Keratinocyte (primary cell): ENCODE data around the gene SH2D3C. TPM values are rescaled to one million over a fixed set of nuclear protein-coding genes. Genes with fewer than 3 reads are reported as not detected.

Experiments
- DNase-seq: peaks from one replicate; pipeline ENCODE4 v3.0.0-alpha.2; 2011; ENCODE audit warnings: low read depth, missing footprints, low spot score
- FAIRE-seq: peaks from 2 replicates; lab custom pipeline; 2011; peaks lifted over from hg19 to GRCh38; lab: Jason Lieb, UNC
- H2AFZ ChIP-seq: 2 replicates; pipeline ENCODE4 v1.6.0; 2012; ENCODE audit warnings: low read length, control low read depth, inconsistent platforms; ENCODE audit not compliant: control insufficient read depth
- H3K27ac ChIP-seq: 2 replicates; pipeline ENCODE4 v1.5.1; 2011; ENCODE audit warnings: low read length; ENCODE audit not compliant: control insufficient read depth, insufficient read depth
- H3K27me3 ChIP-seq: 3 replicates; pipeline ENCODE4 v1.6.0; 2011; ENCODE audit warnings: low read length; ENCODE audit not compliant: control insufficient read depth, insufficient read depth; ENCODE audit errors: extremely low read depth
- H3K36me3 ChIP-seq, 2 experiments: 2 replicates in 1 of 2; 3 replicates in 1 of 2; pipeline ENCODE4 v1.5.1; 2011; ENCODE audit warnings: low read length in 2 of 2, mild to moderate bottlenecking in 1 of 2; ENCODE audit not compliant: control insufficient read depth in 2 of 2, insufficient read depth in 2 of 2; ENCODE audit errors: extremely low read depth in 1 of 2
- H3K4me1 ChIP-seq: 3 replicates; pipeline ENCODE4 v1.5.1; 2011; ENCODE audit warnings: low read length; ENCODE audit not compliant: control insufficient read depth, insufficient read depth; ENCODE audit errors: extremely low read depth
- H3K4me2 ChIP-seq: 3 replicates; pipeline ENCODE4 v1.6.0; 2011; ENCODE audit warnings: low read depth, low read length; ENCODE audit not compliant: control insufficient read depth, insufficient read depth; ENCODE audit errors: extremely low read depth
- H3K4me3 ChIP-seq, 3 experiments: fragments of 200-600 bp in 1 of 3; sonication (generic) in 1 of 3; 2 replicates in 2 of 3; 3 replicates in 1 of 3; pipeline ENCODE4 v1.5.1; 2011 to 2016; ENCODE audit warnings: low read length in 3 of 3, mild to moderate bottlenecking in 3 of 3, control low read depth in 2 of 3, inconsistent platforms in 1 of 3, low read depth in 1 of 3, mixed read lengths in 1 of 3, mixed run types in 1 of 3, moderate library complexity in 1 of 3; ENCODE audit not compliant: control insufficient read depth in 2 of 3, insufficient read depth in 2 of 3; ENCODE audit errors: extremely low read depth in 1 of 3
- H3K79me2 ChIP-seq: 2 replicates; pipeline ENCODE4 v1.6.0; 2012; ENCODE audit warnings: low read length; ENCODE audit not compliant: control insufficient read depth, insufficient read depth
- H3K9ac ChIP-seq: 3 replicates; pipeline ENCODE4 v1.6.0; 2011; ENCODE audit warnings: low read length; ENCODE audit not compliant: control insufficient read depth, insufficient read depth; ENCODE audit errors: extremely low read depth
- H3K9me1 ChIP-seq: 3 replicates; pipeline ENCODE4 v1.6.0; 2011; ENCODE audit warnings: low read length; ENCODE audit not compliant: control insufficient read depth, insufficient read depth; ENCODE audit errors: extremely low read depth
- H3K9me3 ChIP-seq: 2 replicates; pipeline ENCODE4 v1.5.1; 2012; ENCODE audit warnings: low read depth, low read length; ENCODE audit not compliant: control insufficient read depth
- H4K20me1 ChIP-seq: 3 replicates; pipeline ENCODE4 v1.6.0; 2011; ENCODE audit warnings: low read length; ENCODE audit not compliant: control insufficient read depth, insufficient read depth; ENCODE audit errors: extremely low read depth
- CTCF ChIP-seq, 3 experiments: IDR thresholded peaks in 1 of 3; conservative IDR thresholded peaks in 1 of 3; optimal IDR thresholded peaks in 1 of 3; 2 replicates in 2 of 3; 3 replicates in 1 of 3; pipeline versions ENCODE3 to v1.5.1; 2011; ENCODE audit warnings: low read length in 3 of 3, mild to moderate bottlenecking in 3 of 3, moderate library complexity in 2 of 3, control low read depth in 1 of 3, inconsistent platforms in 1 of 3; ENCODE audit not compliant: insufficient read depth in 2 of 3; ENCODE audit errors: extremely low read depth in 1 of 3
- EZH2 ChIP-seq: IDR thresholded peaks from one replicate; pipeline ENCODE4 v1.6.1; 2012; ENCODE audit warnings: inconsistent platforms, mild to moderate bottlenecking, low read length, moderate library complexity
- dilution Hi-C: fragments of 300-500 bp; cut with MboI; formaldehyde crosslinking; loops from one replicate; pipeline ENCODE4 v1.7.0; 2020; ENCODE audit warnings: low sequenced_read_pairs; ENCODE audit not compliant: extremely low pct_ligation_motif_present
- polyA plus RNA-seq, 5 experiments: library from polyadenylated mRNA; depleted of rRNA in 3 of 5; stranded (reverse) in 3 of 5; stranded (forward) in 1 of 5; unstranded in 1 of 5; fragments of >200 nt; gene quantifications; 1 replicate in 1 of 5; 2 replicates in 3 of 5; 3 replicates in 1 of 5; pipeline versions ENCODE4 v1.2.1 to v1.2.3, GENCODE V29; 2011 to 2012; ENCODE audit warnings: missing spikeins in 2 of 5, low read depth in 1 of 5, low replicate concordance in 1 of 5

Gene SH2D3C
- polyA plus RNA-seq, 1 donor (not counting 4 experiments of a cell fraction or from before 2014, with no cell fraction given): 0.12 TPM

GRCh38 chr9:127813686-127814226, 35.3 kb upstream of the SH2D3C start:
- Histone ChIP-seq H3K79me2 (no peaks in the 10 kb centered on the region), H3K4me3 (no peak overlapping the region), H3K4me1 (peaks cover 19% of the 10 kb centered on the region), H3K27ac (no peak overlapping the region), H2AFZ (no peak overlapping the region), H3K9me1 (peaks cover 3% of the 10 kb centered on the region), H3K4me2 (no peak overlapping the region), H3K27me3 (no peaks in the 10 kb centered on the region), H3K9me3 (no peaks in the 10 kb centered on the region), H4K20me1 (peaks cover 7% of the 10 kb centered on the region), H3K9ac (no peak overlapping the region), H3K36me3 (peaks cover 32 to 34% of the 10 kb centered on the region in 2 experiments)
- dilution Hi-C loops: no loop called here
- DNase-seq (no peak), FAIRE-seq (no peak)
- TF ChIP-seq CTCF (optimal IDR thresholded peaks at IDR 0.05 in 1 of 3, IDR thresholded peaks at IDR 0.05 in 1 of 3, conservative IDR thresholded peaks at IDR 0.05 in 1 of 3; ENCODE audit: extremely low read depth in 1 of 3, insufficient read depth in 2 of 3, low read length in 3 of 3): no peak
- TF ChIP-seq EZH2: no peak

GRCh38 chr9:127812936-127813675, 34.6 kb upstream of the SH2D3C start:
- no peak overlapping the region for H3K9ac ChIP-seq
- no peaks in the 10 kb centered on the region for H3K27me3 ChIP-seq
- no peaks in the 10 kb centered on the region for H3K79me2 ChIP-seq
- H3K9me1 ChIP-seq: peaks cover 3% of the 10 kb centered on the region
- H3K4me2 ChIP-seq: no peak overlapping the region
- dilution Hi-C loops: no loop called here
- no peak overlapping the region for H2AFZ ChIP-seq
- DNase-seq (no peak), FAIRE-seq (no peak)
- no peak overlapping the region for H3K4me3 ChIP-seq
- no peak overlapping the region for H3K27ac ChIP-seq
- H4K20me1 ChIP-seq: peaks cover 7% of the 10 kb centered on the region
- H3K9me3 ChIP-seq: no peaks in the 10 kb centered on the region
- H3K4me1 ChIP-seq: peaks cover 19% of the 10 kb centered on the region
- H3K36me3 ChIP-seq: peaks cover 36 to 39% of the 10 kb centered on the region in 2 experiments
- no peak for TF ChIP-seq CTCF (optimal IDR thresholded peaks at IDR 0.05 in 1 of 3, IDR thresholded peaks at IDR 0.05 in 1 of 3, conservative IDR thresholded peaks at IDR 0.05 in 1 of 3; ENCODE audit: extremely low read depth in 1 of 3, insufficient read depth in 2 of 3, low read length in 3 of 3)
- TF ChIP-seq EZH2: no peak
